HG03097 (cell line): Measurements from ENCODE around the gene CBARP.

Source experiments
- ATAC-seq: cut with Tn5 transposase; IDR thresholded peaks from one replicate; pipeline ENCODE4 v1.9.1; 2021; ENCODE audit not compliant: unreplicated experiment, low FRiP score

The CBARP gene

GRCh38 chr19:1237754-1238368 is at the start of gene CBARP:
Gene CBARP, minus strand, starts transcription at chr19:1238005. Its CDS starts 1,905 bp downstream, at chr19:1236100.
- ATAC-seq = no peak

- ATAC-seq = no peak
These were observed 48.9 kb upstream of the CBARP start for GRCh38 chr19:1286487-1287353.

- ATAC-seq = no peak
These were observed 48.0 kb upstream of the CBARP start, which contains the start of gene EFNA2 for GRCh38 chr19:1285737-1286360. Gene EFNA2, plus strand, starts transcription at chr19:1285873. Its CDS starts 296 bp downstream, at chr19:1286169.

GRCh38 chr19:1284979-1285736 is 47.4 kb upstream of the CBARP start:
- no peak for ATAC-seq

GRCh38 chr19:1284293-1284978 is 46.6 kb upstream of the CBARP start:
- no peak for ATAC-seq

- ATAC-seq = no peak
These were observed 46.1 kb upstream of the CBARP start for GRCh38 chr19:1283917-1284292.

GRCh38 chr19:1283207-1283916 is 45.6 kb upstream of the CBARP start:
- no peak for ATAC-seq

GRCh38 chr19:1282588-1283206 is 44.9 kb upstream of the CBARP start:
- no peak for ATAC-seq

- ATAC-seq = no peak
These were observed 43.9 kb upstream of the CBARP start for GRCh38 chr19:1281569-1282287.

GRCh38 chr19:1280636-1281568 is 43.1 kb upstream of the CBARP start:
- no peak for ATAC-seq

- ATAC-seq = no peak
These were observed 42.1 kb upstream of the CBARP start for GRCh38 chr19:1279782-1280341.

GRCh38 chr19:1278713-1279660 is 41.2 kb upstream of the CBARP start:
- ATAC-seq = no peak

GRCh38 chr19:1278074-1278473 is 40.3 kb upstream of the CBARP start:
- no peak for ATAC-seq

GRCh38 chr19:1277061-1277460 is 39.3 kb upstream of the CBARP start:
- ATAC-seq = no peak

- no peak for ATAC-seq
These were observed 38.8 kb upstream of the CBARP start for GRCh38 chr19:1276628-1277022.

- no peak for ATAC-seq
These were observed 38.3 kb upstream of the CBARP start for GRCh38 chr19:1275976-1276627.
